MCF 10A (cell line): ENCODE results near the gene MARVELD3. TPM values are rescaled to one million over a fixed set of nuclear protein-coding genes. Genes with fewer than 3 reads are reported as not detected.
"Not testable (repeated sequence)": the region's sequence is repeated elsewhere in the genome, so short reads cannot be mapped to it uniquely, and the experiment has no call there.

ENCODE experiments used
- Bru-seq: library from RNA; stranded (reverse); fragments of 400-500 nt; gene quantifications from one replicate; lab custom pipeline; 2021; lab: Mats Ljungman, UMichigan
- BruChase-seq, 2 experiments: library from RNA; stranded (reverse); fragments of 400-500 nt; gene quantifications; one replicate each; lab custom pipeline; 2021; lab: Mats Ljungman, UMichigan
- BruUV-seq: library from RNA; stranded (reverse); fragments of 400-500 nt; replicated peaks from 2 replicates; lab custom pipeline; 2021; lab: Mats Ljungman, UMichigan
- CTCF ChIA-PET: fragments of 300-600 bp; sonication (Branson Sonifier 250); formaldehyde crosslinking; extraction: SDS; loops from one replicate; lab custom pipeline; 2021; ENCODE audit warnings: antibody characterized with exemption, inconsistent platforms; lab: Yijun Ruan, JAX
- POLR2A ChIA-PET: fragments of 300-600, 350-650 bp; sonication (Branson Sonifier 250); formaldehyde crosslinking; extraction: SDS; loops from one replicate; lab custom pipeline; 2020; ENCODE audit warnings: antibody characterized with exemption, inconsistent platforms; lab: Yijun Ruan, JAX
- DNase-seq: peaks from one replicate; pipeline ENCODE4 v3.0.0-alpha.2; 2018; ENCODE audit not compliant: unreplicated experiment
- H3K27ac Mint-ChIP-seq: one replicate; pipeline ENCODE4 v1.8.0; 2022; ENCODE audit warnings: mild to moderate bottlenecking, low read depth, mixed read lengths; ENCODE audit not compliant: unreplicated experiment
- H3K27me3 Mint-ChIP-seq: one replicate; pipeline ENCODE4 v1.8.0; 2022; ENCODE audit warnings: mixed read lengths; ENCODE audit not compliant: insufficient read depth, unreplicated experiment
- H3K36me3 Mint-ChIP-seq: one replicate; pipeline ENCODE4 v1.8.0; 2022; ENCODE audit warnings: mild to moderate bottlenecking, moderate library complexity, mixed read lengths; ENCODE audit not compliant: insufficient read depth, unreplicated experiment
- H3K4me1 Mint-ChIP-seq: one replicate; pipeline ENCODE4 v1.8.0; 2022; ENCODE audit warnings: mixed read lengths; ENCODE audit not compliant: insufficient read depth, unreplicated experiment
- H3K4me3 Mint-ChIP-seq: one replicate; pipeline ENCODE4 v1.8.0; 2022; ENCODE audit warnings: mild to moderate bottlenecking, moderate library complexity, mixed read lengths; ENCODE audit not compliant: unreplicated experiment
- H3K9me3 Mint-ChIP-seq: one replicate; pipeline ENCODE4 v1.8.0; 2022; ENCODE audit warnings: mixed read lengths; ENCODE audit not compliant: unreplicated experiment
- intact Hi-C: fragments of 100-400 bp; cut with micrococcal nuclease; formaldehyde crosslinking; loops from 2 replicates; pipeline ENCODE4 v1.14.1; 2022
- long read RNA-seq: library from polyadenylated mRNA; stranded (forward); transcript quantifications from one replicate; pipeline ENCODE4 v2.0.0, GENCODE V29; 2022
- total RNA-seq: library from RNA; stranded (reverse); gene quantifications from 2 replicates; pipeline ENCODE4 v1.2.3, GENCODE V29; 2022
- TF ChIP-seq, protein P1 (sequence below): fragments of 200-600 bp; IDR thresholded peaks from one replicate; pipeline ENCODE4 v1.8.0; 2022; ENCODE audit warnings: antibody characterized with exemption, mild to moderate bottlenecking; ENCODE audit not compliant: unreplicated experiment

The MARVELD3 gene, protein sequence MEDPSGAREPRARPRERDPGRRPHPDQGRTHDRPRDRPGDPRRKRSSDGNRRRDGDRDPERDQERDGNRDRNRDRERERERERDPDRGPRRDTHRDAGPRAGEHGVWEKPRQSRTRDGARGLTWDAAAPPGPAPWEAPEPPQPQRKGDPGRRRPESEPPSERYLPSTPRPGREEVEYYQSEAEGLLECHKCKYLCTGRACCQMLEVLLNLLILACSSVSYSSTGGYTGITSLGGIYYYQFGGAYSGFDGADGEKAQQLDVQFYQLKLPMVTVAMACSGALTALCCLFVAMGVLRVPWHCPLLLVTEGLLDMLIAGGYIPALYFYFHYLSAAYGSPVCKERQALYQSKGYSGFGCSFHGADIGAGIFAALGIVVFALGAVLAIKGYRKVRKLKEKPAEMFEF
- 1.1 and 1.3 TPM in 2 replicates for total RNA-seq
- Bru-seq, nascent RNA = percentile 27 among the genes with signal in this experiment
- percentile 27 among the genes with signal in this experiment for BruChase-seq, experiment 1, labeled RNA remaining after a 6-hour chase
- BruChase-seq, experiment 2, labeled RNA remaining after a 2-hour chase = percentile 27 among the genes with signal in this experiment
- long read RNA-seq, partial matches to known transcripts = 0 of 2 reads
- long read RNA-seq, other reads (novel, unspliced or antisense) = 0 of 2 reads

DNA sequence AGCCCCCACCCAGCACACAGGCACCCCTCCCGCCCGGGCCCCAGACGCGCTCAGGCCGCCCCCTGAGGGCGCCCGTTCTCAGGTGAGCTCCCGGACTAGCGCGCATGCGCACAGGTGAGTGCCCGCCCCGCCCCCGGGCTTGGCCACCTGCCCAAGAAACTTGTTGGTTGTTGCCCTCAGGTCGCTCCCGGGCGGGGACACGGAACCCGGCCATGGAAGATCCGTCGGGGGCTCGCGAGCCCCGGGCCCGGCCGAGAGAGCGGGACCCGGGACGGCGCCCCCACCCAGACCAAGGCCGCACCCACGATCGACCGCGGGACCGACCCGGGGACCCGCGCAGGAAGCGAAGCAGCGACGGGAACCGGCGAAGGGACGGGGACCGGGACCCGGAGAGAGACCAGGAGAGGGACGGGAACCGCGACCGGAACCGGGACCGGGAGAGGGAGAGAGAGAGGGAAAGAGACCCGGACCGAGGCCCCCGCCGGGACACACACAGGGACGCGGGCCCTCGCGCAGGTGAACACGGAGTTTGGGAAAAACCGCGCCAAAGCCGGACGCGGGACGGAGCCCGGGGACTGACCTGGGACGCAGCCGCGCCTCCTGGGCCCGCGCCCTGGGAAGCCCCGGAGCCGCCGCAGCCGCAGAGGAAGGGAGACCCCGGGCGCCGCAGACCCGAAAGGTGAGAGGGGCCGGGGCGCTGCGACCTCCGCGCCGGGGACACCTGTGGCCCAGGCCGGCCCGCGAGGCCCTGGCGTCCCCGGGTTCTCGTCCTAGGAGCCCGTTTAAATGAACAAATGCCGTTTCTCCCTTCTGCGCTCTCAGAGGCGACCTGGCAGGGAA, at the start of gene MARVELD3:
Gene MARVELD3, plus strand, starts transcription at position 167 of the 840 bp plus-strand sequence. Its CDS starts 46 bp downstream, at position 213.
- H3K9me3 Mint-ChIP-seq = no peaks in the 10 kb centered on the region
- no peak within 1 kb of the TSS for H3K4me3 Mint-ChIP-seq
- no peaks in the 10 kb centered on the region for H3K27me3 Mint-ChIP-seq
- H3K27ac Mint-ChIP-seq = no peak within 1 kb of the TSS
- POLR2A ChIA-PET = interaction anchor here (0.6 to 0.7 kb wide), 5 partner anchors 10 to 907 kb away, joined by 3 to 4 read pairs (median 3); no protein-coding TSS in a partner anchor
- DNase-seq = peak; percentile 76
- CTCF ChIA-PET = interaction anchor here (0.7 to 1.0 kb wide), 2 partner anchors 16 to 164 kb away, joined by 3 to 4 read pairs; no protein-coding TSS in a partner anchor
- intact Hi-C loops = no loop called here
- TF ChIP-seq, protein P1, sequence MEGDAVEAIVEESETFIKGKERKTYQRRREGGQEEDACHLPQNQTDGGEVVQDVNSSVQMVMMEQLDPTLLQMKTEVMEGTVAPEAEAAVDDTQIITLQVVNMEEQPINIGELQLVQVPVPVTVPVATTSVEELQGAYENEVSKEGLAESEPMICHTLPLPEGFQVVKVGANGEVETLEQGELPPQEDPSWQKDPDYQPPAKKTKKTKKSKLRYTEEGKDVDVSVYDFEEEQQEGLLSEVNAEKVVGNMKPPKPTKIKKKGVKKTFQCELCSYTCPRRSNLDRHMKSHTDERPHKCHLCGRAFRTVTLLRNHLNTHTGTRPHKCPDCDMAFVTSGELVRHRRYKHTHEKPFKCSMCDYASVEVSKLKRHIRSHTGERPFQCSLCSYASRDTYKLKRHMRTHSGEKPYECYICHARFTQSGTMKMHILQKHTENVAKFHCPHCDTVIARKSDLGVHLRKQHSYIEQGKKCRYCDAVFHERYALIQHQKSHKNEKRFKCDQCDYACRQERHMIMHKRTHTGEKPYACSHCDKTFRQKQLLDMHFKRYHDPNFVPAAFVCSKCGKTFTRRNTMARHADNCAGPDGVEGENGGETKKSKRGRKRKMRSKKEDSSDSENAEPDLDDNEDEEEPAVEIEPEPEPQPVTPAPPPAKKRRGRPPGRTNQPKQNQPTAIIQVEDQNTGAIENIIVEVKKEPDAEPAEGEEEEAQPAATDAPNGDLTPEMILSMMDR = no peak
- no peaks in the 10 kb centered on the region for H3K36me3 Mint-ChIP-seq
- no TSS peak for BruUV-seq
- no peaks in the 10 kb centered on the region for H3K4me1 Mint-ChIP-seq

DNA sequence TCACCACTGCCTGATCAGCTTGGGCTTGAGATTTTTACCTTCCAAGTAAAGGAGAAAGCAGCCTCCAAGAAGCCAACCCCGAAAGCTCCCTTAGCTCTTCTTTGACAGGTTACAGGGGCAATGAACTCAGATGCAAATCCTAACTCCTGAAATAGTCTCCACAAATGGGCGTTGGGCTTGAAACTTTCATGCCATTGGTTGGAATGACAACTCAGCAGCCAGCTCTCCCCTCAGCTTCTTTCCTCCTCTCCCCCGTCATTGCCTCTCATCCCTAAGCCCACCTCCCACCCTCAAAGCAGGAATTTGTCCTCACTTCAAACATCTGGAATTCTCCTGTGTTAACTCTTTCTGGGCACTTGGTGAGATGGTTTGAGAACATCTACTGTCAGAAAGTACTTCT, 49.0 kb upstream of the MARVELD3 start, which contains the start of gene TAT:
Gene TAT, minus strand, starts transcription at position 122 of the 400 bp plus-strand sequence. CDS start 677 bp downstream, outside the sequence.
- CTCF ChIA-PET = interaction anchor here (1.1 to 2.6 kb wide), 3 partner anchors 10 to 164 kb away, joined by 4 to 17 read pairs (median 4); no protein-coding TSS in a partner anchor
- H3K27me3 Mint-ChIP-seq = peaks cover 35% of the 10 kb centered on the region
- H3K27ac Mint-ChIP-seq = no peak within 1 kb of the TSS
- H3K36me3 Mint-ChIP-seq = no peaks in the 10 kb centered on the region
- H3K4me1 Mint-ChIP-seq = no peaks in the 10 kb centered on the region
- no TSS peak for BruUV-seq
- TF ChIP-seq, protein P1 = no peak
- DNase-seq = no peak
- POLR2A ChIA-PET = interaction anchor here (0.8 kb wide), 1 partner anchor 34 kb away, joined by 3 read pairs; no protein-coding TSS in a partner anchor
- no peaks in the 10 kb centered on the region for H3K9me3 Mint-ChIP-seq
- intact Hi-C loops = no loop called here
- H3K4me3 Mint-ChIP-seq = no peak within 1 kb of the TSS

DNA sequence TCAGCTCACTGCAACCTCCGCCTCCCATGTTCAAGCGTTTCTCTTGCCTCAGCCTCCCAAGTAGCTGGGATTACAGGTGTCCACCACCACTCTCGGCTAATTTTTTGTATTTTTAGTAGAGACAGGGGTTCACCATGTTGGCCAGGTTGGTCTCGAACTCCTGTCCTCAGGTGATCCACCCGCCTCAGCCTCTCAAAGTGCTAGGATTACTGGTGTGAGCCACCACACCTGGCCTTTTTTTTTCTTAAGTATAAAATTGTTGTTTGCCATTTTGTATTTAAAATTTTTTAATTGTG, 43.5 kb upstream of the MARVELD3 start:
- BruUV-seq, H3K4me1 Mint-ChIP-seq, intact Hi-C loops, POLR2A ChIA-PET, H3K36me3 Mint-ChIP-seq, DNase-seq, H3K9me3 Mint-ChIP-seq, H3K27ac Mint-ChIP-seq, H3K4me3 Mint-ChIP-seq: not testable (repeated sequence)
- peaks cover 51% of the 10 kb centered on the region for H3K27me3 Mint-ChIP-seq
- CTCF ChIA-PET = interaction anchor here (0.6 kb wide), 1 partner anchor 83 kb away, joined by 3 read pairs; no protein-coding TSS in a partner anchor

DNA sequence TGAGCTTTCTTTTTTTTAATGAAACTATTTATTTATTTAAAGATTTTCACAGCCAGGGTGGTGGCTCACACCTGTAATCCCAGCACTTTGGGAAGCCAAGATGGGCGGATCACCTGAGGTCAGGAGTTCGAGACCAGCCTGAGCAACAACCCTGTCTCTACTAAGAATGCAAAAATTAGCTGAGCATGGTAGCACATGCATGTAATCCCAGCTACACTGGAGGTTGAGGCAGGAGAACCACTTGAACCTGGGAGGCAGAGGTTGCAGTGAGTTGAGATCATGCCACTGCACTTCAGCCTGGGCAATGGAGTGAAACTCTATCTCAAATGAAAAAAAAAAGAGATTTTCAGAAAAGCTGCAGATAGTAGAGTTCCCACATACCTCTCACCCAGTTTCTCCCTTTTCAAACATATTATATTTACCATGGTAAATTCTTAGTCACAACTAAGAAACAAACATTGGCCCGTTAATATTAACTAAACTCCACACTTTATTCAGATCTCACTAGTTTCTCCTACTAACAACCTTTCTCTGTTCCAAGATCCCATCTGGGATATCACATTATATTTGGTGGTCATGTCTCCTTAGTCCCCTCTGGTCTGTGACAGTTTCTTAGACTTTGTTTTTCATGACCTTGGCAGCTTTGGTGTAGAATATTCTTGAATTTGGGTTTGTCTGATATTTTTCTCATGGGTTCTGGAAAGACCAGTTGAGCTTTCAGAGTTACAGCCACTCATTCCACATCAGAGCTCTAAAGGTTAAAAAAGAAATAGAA, 41.3 kb upstream of the MARVELD3 start:
- POLR2A ChIA-PET = no interaction called here
- TF ChIP-seq, protein P1 = no peak
- DNase-seq = no peak
- H3K9me3 Mint-ChIP-seq = no peaks in the 10 kb centered on the region
- CTCF ChIA-PET = interaction anchor here (1.0 to 1.3 kb wide), 2 partner anchors 26 to 29 kb away, joined by 4 to 6 read pairs; no protein-coding TSS in a partner anchor
- no peaks in the 10 kb centered on the region for H3K4me1 Mint-ChIP-seq
- no peak overlapping the region for H3K4me3 Mint-ChIP-seq
- no peaks in the 10 kb centered on the region for H3K36me3 Mint-ChIP-seq
- intact Hi-C loops = no loop called here
- no peak overlapping the region for H3K27ac Mint-ChIP-seq
- peaks cover 62% of the 10 kb centered on the region for H3K27me3 Mint-ChIP-seq
- BruUV-seq = no TSS peak
